ENCODE results near the gene SELENON.

GRCh38 chr1:25758466-25759070 lies 41.4 kb upstream of the SELENON start:
- no peak for TF ChIP-seq CTCF (IDR thresholded peaks at IDR 0.05)
- TF ChIP-seq POLR2A (IDR thresholded peaks at IDR 0.05) = no peak
- no peak for TF ChIP-seq POLR2AphosphoS5 (IDR thresholded peaks at IDR 0.05)
- TF ChIP-seq EP300 (IDR thresholded peaks at IDR 0.05) = no peak
